Ecto neural progenitor cell (in vitro differentiated cells): ENCODE results near the gene UBE2O.

ENCODE experiments used
- DNase-seq: peaks from one replicate; pipeline ENCODE4 v3.0.0-alpha.2; 2018; ENCODE audit warnings: low spot score

Gene UBE2O

DNA sequence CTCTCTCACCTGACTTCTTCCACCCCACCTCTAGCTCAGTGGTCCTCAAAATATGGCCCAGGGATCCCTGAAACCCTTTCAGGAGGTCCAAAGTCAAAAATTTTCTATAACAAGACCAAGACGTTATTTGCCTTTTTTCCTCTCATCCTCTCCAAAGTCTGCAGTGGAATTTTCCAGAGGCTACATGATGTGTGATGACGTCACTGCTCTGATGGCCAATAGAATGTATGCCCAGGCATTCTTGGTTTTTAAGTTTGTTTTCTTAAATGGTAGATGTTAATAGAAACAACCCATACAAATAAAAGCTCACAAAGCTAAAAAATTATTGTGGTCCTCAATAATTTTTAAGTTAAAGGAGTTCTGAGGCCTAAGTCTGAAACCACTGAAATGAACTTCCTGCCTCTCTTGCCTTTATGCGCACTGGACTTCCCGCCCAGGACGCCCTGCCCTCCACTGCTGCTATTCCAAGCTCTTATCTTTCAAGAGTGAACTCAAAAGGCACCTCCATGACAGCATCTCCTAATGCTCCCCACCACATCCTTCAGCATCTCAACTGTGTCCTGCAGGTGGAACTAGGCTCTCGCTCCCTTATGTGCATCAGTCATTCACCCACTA, 13.5 kb downstream of the UBE2O start:
- no peak for DNase-seq

DNA sequence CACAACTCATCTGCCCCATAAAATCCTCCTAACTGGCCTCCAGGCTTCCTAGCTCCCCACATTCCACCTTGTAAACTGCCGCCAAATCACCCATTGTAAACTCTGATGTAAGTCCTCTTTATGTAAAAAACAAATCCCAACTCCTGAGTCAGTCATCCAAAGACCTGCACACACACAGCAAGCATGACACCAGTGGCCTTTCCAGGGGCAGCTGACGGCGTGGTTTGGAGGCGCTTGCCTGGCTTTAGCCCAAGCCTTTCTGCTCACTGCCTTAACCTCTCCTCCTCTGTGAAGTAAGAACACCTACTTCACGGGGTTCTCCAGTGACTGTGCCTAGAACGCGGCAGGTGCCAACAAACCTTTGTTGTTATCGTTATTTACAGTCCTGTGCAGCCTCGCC, 14.0 kb downstream of the UBE2O start:
- DNase-seq, result no peak

DNA sequence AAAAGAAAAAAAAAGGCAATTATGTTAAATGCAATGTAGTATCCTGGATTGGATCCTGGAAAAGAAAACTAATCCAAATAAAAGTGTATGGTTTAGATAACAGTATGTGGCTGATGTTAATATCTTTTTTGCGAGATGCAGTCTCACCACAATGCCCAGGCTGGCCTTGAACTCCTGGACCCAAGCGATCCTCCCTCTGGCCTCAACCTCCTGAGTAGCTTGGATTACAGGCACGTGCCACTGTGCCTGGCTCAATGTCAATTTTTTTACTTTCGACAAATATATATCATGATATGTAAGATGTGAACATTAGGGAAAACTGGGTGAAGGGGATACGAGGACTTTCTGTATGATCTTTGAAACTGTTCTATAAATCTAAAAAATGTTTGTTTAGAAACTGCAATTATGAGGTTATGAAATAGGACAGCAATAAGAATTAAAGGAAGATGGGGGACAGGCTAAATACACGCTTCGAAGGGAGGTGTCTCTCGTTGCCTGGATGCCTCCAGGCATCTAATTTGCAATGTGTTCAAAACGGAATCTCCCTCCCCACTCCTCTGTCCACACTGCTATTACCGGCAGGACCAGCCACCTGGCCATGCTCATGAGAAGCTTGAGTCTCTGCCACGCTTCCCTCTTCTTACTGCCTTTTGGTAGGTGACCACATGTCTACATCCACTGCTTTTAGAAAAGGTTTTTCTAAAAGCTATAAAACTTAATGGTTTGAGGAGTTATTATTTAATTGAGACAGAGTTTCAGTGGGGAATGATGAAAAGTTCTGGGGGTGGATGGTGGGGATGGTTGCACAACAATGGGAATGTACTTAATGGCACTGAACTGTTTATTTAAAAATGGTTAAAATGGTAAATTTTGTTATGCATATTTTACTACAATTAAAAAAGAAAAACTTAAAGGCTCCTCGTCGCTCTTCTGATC, 15.2 kb downstream of the UBE2O start:
- no peak for DNase-seq

DNA sequence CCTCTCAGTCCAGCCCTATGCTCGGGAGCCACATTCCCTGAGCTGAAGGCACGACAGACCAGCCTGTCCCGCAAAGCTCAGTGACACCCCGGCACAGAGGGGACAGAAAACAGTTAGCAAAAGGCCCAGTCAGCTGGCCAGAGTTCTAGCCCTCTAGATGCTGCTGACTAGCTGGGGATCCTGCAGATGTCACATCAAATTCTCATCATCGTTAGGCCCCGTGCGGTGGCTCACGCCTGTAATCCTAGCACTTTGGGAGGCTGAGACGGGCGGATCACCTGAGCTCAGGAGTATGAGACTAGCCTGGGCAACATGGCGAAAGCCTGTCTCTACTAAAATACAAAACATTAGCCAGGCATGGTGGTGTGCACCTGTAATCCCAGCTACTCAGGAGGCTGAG, 17.2 kb downstream of the UBE2O start:
- DNase-seq, result no peak

DNA sequence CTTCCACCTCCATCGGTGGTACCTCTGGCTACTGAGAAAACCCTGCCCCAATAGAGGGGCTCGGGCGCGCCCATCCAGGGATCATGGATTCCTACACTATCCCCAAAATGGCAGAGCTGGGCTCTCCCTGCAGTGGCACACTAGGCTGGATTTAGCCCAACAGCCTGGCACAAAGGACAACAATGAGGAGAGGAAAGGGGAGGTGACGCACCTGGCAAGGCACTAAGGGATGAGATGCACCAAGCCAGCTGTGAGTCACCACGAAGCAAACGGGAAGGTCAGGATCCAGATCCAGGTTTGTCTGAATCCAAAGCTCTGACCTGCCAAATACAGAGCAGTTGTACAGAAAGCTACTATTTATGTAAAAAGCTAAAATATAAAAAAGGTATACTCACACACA, 18.1 kb downstream of the UBE2O start:
- no peak for DNase-seq

DNA sequence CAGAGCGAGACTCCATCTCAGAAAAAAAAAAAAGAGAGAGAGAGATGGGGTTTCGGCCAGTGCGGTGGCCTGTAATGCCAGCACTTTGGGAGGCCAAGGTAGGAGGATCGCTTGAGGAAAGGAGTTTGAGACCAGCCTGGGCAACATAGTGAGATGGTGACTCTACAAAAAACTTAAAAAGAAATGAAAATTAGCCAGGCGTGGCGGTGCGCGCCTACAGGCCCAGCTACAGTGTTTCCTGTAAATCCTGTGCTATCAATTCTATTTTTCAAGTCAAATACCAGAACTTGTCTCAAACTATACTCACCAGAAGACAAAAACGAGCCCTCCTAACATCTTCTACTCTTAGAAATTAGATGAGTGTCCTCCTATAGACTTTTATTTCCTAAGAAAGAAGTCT, 19.3 kb downstream of the UBE2O start:
- no peak for DNase-seq

DNA sequence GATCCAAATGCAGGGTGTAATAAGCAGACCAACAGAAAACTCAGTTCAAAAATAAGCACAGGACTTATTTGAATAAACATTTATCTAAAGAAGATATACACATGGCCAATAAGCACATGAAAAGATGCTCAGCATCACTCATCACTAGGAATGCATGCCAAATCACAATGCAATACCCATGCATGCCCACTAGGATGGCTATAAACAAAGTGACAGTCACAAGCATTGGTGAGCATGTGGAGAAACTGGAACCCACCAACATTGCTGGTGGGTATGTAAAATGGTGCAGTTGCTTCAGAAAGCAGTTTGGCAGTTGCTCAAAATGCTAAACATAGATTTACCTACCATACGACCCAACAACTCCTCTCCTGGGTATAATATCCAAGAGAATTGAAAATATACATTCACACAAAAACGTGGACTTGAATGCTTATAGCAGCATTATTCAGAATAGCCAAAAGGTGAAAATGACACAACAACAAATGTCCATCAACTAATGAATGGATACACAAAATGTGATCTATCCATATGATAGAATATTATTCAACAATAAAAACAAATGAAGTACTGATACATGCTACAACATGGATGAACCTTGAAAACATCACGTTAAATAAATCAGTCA, 20.1 kb downstream of the UBE2O start:
- DNase-seq, result no peak

DNA sequence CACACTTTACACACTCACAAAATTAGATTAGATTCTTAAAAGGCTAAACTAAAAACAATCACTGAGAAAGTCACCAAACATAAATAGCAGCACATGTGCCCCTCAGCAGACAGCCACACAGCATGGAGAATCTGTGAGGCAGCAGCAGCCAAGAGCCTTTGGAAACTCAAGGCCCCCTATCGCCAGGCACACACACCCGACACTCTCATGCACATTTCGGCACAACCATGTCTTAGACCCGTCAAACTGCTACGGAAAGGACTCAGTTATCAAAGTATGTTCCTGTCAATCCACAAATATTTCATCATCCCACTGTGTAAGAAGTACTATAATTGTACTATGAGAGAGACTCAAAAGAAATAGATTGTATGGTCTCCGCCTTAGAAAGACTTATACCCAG, 20.9 kb downstream of the UBE2O start:
- no peak for DNase-seq

DNA sequence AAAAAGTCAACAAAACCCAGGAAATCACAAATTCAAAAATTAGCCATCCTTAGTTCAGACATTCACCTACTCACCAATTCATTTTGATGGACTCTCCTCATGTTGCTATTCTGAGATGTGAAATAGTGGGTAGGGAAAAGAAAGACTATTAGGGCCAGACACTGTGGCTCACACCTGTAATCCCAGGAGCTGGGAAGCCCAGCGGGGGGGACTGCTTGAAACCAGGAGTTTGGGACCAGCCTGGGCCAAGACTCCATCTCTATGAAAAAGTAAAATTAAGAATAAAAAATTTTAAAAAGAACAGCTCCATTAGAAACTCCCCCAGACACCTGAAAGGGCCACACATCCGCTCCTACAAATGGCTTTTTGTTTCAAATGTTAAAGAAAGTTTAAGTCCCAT, 21.4 kb downstream of the UBE2O start:
- DNase-seq, result no peak

DNA sequence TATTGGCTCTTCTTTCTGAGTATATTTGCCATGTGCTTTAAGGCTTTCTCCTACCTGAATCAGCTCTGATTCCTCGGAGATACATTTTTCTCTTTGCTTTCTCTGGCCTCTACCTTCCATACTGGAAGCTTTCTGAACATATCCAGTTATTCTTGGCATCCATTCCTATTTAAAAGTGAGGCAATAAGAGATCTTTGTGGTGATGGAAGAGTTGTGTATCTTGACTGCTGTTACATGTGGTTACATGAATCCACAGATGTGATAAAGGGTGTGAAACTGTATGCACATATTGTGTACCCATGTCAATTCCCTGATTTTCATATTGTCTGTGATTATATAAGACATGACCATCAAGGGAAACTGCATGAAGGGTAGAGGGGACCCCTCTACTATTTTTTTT, 24.4 kb downstream of the UBE2O start:
- no peak for DNase-seq

DNA sequence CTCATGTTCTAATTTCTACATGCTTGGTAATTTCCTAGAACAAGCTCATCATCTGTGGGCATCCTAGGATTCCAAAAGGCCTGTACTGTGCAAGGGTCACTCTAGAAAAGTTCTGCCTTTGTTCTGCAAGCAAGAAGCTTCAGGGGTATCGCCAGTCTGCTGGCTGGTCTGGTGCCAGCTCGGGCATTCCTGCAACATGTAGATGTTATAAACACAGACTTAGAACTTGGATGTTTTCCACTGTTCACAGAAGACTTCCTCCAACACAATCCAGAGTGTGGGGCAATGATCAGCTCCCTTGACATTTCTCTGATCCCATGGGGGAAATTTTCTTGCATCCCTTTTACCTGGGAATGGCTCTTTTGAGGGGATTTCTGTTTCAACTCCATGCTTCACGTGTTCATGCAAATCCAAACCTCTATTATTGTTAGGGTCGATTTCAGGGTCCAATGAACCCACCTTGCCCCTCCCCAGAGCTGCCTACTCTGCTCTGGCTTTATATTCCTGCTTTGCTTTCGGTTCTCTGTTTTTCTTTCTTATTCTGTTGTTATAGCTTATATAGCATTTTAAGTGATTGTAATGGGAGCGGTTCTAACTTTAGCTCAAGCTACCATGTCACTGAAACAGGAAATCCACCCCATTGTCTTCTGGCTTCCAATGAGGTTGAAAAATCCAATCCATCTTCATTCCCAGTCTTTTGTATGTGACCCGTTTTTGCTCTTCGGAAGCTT, 25.3 kb downstream of the UBE2O start:
- DNase-seq, result no peak

DNA sequence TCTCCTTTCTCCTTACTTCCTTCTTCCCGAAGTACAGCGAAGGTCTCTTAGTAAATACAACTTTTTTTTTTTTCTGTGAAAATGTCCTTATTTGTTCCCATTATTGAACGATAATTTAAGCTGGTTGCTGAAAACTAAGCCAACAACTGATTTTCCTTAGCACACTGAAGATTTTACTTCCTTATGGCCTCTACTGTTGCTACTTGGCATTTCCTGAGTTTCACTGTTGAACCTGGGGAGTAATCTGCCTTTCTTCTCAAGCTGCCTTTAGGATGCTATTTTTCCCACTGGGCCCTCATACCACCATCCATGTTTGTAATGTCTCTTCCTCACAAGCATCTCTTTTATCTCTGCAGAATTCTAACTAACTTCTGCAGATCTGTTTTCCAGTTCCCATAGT, 26.1 kb downstream of the UBE2O start:
- no peak for DNase-seq

DNA sequence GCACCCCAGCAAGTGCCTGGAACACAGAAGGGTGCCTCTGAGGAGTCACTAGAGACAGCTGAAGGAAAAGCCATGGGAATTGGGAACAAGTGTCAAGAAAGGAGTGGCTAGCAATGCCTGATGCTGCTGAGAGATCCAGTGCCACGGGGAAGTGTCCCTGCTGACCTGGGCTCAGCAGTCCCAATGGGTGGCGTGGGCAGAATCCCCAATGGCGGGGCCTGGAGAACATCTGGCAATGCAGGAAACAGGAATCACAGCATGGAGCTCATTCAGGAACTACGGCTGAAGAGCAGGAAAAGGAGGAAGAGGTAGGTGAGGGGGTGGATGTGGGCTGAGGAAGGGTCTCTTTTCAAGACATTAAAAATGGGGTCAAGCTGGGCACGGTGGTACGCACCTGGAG, 30.1 kb downstream of the UBE2O start:
- no peak for DNase-seq

DNA sequence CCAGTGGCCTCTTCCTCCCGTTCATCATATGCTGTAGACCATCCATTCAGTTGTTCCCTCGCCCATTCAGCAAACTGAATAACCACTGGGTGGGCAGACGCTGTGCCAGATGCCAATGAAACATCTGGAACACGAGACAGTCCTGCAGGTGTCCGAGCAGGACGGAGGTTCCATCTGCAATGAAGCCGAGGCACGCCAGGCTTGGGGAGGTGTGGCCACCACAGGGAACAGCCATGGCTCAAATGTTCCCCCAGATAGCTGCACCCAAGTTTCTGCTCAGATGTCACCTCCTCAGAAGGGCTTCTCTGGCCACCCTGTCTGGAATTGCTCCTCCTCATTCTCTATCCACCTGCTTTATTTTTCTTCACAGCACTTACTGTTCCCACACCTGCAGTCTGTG, 30.5 kb downstream of the UBE2O start:
- DNase-seq, result no peak

DNA sequence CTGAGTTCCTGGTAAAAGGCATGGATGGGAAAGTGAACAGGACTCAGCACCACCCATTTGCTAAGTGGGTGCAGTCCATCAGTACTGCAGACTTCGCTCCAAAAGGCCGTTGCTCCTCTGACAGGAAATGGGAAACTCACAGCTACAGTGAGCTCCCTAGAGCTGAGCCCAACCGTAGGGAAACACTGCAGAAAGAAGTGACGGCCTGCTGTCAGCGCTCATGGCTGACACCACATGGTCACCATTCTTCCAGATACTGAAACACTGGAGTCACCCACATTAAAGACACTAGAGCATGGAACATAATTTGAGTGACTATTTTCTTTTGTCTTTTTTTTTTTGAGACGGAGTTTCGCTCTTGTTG, 31.9 kb downstream of the UBE2O start:
- DNase-seq, result no peak

DNA sequence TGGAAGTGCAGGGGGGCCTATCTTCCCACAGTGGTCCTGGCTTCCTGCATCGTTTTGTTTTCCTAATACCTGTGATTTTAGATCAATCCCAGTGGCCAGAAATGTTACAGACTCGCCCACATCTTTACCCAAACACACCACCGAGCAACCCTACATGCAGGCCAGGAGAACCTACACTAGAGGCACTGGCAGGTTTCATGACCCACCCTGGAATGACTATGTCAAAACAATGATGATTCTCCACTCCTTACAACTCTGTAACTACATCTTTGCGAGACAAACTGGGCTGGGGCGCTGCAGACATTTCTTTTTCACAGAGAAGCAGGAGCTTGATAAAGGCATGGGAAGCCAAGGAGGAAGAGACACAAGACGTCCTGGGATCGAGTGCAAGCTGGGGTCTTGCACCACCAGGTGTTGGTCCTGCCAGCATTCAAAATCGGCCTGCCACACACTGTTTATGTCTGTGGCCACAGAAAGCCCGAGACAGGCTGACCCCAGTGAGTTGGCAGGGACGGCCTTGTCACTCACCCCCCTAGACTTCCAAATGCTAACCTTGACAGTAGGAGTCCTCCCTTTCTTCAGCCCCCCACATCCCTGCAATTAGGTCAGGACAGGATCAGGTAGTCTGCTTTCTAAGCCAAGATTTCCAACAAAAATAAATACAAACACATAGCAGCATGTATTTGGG, 32.5 kb downstream of the UBE2O start:
- DNase-seq, result no peak

DNA sequence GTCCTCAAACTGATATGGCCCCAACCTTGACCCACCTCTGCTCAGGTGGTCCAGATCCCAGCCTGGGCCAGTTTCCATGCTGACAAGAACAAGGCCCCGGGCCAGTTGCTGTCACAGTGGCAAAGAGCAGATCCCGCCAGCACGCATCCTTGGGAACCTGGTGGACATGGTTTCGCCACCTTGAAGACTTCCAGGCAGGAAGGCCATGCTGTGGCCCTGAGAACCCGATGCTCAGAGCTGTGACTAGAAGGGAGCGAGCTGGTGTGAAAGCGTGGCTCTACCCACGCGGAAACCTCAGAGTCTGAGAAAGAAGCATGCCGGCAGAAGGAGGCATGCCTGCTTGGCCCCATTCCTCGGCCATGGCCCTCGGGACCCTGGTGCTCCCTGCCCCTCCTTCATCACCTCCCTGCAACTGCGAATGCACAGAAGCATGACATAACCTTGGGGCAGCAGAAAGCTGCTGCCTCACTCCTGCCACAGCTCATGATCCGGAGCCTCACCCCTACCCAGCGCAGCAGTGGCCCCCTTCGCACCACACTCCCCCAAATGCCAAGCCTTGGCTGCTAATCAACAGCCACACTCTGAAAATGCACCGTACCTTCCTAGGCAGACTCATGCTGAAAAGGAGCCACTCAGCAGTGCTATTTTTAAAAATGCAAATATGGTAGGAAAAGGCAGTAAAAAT, 33.2 kb downstream of the UBE2O start:
- DNase-seq, result no peak

DNA sequence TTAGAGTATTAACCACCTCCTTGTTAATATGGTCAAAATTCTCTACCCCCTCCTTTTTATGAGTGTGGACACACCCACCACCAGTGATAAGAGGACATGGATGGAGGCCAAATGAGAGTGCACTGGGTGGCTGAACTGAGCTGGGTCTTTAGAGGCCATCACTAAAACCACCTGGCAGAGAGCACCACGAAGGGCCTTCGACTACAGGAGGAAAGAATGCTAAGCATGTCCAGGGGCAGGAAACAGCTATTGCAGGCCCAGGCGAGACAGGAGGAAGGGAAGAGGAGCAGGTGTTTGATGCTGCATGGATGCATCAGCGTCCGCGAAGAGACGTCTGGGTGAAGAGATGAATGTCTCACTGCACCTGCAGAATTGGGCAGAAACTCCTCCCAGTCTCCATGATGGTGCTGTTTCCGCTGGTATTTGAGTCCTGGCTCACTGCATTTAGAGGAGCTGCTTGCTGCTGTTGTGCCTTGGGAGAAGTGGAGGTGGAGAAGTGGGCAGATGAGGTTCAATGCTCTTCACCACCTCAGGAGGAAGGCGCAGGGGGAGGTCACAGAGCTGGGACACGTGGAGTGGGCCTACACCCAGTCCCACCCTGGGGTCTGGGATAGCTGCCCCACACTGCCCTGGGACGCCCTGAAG, 35.3 kb downstream of the UBE2O start:
- DNase-seq, result no peak

DNA sequence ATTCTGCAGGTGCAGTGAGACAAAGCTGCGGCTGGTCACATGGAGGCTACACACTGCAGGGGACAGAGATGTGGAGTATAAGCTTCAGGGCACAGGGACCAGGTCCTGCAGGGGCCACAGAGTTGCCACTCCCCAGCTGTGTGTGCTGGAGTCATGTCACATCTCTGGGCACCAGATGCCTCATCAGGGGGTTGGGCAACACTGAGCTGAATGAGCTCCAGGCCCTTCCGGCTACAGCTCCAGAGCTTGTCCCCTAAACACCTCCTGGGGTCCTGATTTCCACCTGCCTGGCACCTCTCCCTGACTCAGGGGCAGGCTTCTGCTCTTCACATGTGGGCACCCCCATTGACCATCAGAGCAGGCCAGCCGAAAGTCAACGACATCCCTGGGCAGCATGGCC, 36.1 kb downstream of the UBE2O start:
- no peak for DNase-seq

DNA sequence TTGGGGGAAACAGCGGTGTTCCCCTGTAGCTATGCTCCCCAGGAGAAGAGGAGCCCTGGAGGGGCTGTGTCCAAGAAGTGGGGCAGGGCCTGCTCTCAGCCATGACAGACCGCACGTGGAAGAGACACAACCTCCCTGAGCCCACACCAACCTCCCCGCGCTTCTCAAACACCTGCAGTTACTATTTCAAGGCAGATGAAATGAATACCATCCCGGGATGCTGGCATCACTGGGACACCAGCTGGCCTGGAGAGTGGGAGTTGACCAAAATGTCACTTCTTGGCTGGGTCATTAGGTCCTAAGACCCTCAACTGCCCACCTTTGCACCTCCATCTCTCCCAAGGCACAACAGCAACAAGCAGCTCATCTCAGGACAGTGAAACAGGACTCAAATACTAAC, 36.5 kb downstream of the UBE2O start:
- DNase-seq, result no peak

DNA sequence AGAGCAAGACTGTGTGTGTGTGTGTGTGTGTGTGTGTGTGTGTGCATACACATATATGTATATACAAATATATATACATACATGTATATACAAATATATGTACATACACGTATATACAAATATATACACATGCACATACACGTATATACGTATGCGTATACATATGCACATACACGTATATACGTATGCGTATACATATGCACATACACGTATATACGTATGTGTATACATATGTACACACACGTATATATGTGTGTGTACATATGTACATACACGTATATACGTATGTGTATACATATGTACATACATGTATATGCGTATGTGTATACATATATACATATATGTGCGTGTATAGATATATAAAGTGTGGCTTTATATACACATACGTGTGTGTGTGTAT, 37.2 kb downstream of the UBE2O start:
- DNase-seq, result no peak
